ENCODE results near the gene RNF150. TPM values are rescaled to one million over a fixed set of nuclear protein-coding genes. Genes with fewer than 3 reads are reported as not detected.
A peak's percentile ranks its signal among the peaks of the same experiment; 100 is the strongest.

RNF150 gene
- polyA plus RNA-seq, 2 of the 4 experiments (the other 2 are of a cell fraction) = 0.21 to 0.34 TPM

DNA sequence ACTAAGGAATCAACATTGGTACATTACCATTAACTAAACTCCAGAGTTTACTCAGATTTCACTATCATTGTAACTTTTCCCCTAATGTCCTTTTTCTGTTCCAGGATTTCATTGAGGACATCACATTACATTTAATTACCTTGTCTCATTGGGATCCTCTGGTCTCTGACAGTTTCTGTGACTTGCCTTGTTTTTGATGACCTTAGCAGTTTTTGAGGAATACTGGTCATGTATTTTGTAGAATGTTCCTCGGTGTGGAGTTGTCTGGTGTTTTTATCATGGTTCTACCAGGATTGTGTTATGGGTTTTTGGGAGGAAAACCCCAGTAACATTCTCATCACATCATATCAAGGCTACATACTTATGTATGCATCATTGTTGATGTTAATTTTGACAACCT, 281.5 kb downstream of the RNF150 start:
- FAIRE-seq (no peak), ATAC-seq (no peak), DNase-seq (ENCODE audit: low read depth in 1 of 2, low spot score in 1 of 2) (no peak)
- TF ChIP-seq EP300 (IDR thresholded peaks at IDR 0.05) (no peak), MAFK (IDR thresholded peaks at IDR 0.05; ENCODE audit: partially characterized antibody) (peak; percentile 96)
- Histone ChIP-seq H3K4me3 (no peak overlapping the region), H3K4me2 (no peak overlapping the region), H3K9me3 (no peaks in the 10 kb centered on the region), H3K4me1 (0 out of 3 replicates have a peak, but pooled peaks cover 3% of the 10 kb centered on the region), H3K27ac (no peak overlapping the region)
- CTCF ChIA-PET = interaction anchor here (0.6 to 3.1 kb wide), 12 partner anchors 33 to 1196 kb away, joined by 3 to 30 read pairs (median 4); partner anchors contain the start of genes CLGN and SCOC
- WGBS (ENCODE audit: missing lambda C conversion rate) = 0% methylated on average over 1 of the region's 1 CpG
- POLR2A ChIA-PET = no interaction called here

GRCh38 chr4:140851032-140851636, 282.1 kb downstream of the RNF150 start:
- ChIA-PET CTCF (interaction anchor here (0.6 to 3.1 kb wide), 18 partner anchors 35 to 1195 kb away, joined by 3 to 30 read pairs (median 3); partner anchors contain the start of genes CLGN, SCOC and TBC1D9), POLR2A (interaction anchor here (0.6 kb wide), 1 partner anchor 327 kb away, joined by 3 read pairs; the partner anchor contains the start of gene ELMOD2)
- H3K4me1 ChIP-seq = no peaks in the 10 kb centered on the region
- 2% methylated on average over 6 of the region's 6 CpGs for WGBS (ENCODE audit: missing lambda C conversion rate)
- DNase-seq (ENCODE audit: low read depth in 1 of 2, low spot score in 1 of 2) (peak; percentile 49), FAIRE-seq (no peak), ATAC-seq (peak; percentile 62 to 80; a peak in 3 of 6 replicates)
- H3K27ac ChIP-seq = no peak overlapping the region
- H3K4me3 ChIP-seq = no peak overlapping the region
- TF ChIP-seq EP300 (IDR thresholded peaks at IDR 0.05) (no peak), FOXS1 (CRISPR knock-in tag; IDR thresholded peaks at IDR 0.05) (no peak), RAD21 (conservative IDR thresholded peaks at IDR 0.05 in 1 of 2, IDR thresholded peaks at IDR 0.05 in 1 of 2) (peak; percentile 90 to 91), SMC3 (IDR thresholded peaks at IDR 0.05) (peak; percentile 81), MAZ (IDR thresholded peaks at IDR 0.05; ENCODE audit: borderline replicate concordance, low read depth, low read length) (no peak)
- TF ChIP-seq, protein P1, sequence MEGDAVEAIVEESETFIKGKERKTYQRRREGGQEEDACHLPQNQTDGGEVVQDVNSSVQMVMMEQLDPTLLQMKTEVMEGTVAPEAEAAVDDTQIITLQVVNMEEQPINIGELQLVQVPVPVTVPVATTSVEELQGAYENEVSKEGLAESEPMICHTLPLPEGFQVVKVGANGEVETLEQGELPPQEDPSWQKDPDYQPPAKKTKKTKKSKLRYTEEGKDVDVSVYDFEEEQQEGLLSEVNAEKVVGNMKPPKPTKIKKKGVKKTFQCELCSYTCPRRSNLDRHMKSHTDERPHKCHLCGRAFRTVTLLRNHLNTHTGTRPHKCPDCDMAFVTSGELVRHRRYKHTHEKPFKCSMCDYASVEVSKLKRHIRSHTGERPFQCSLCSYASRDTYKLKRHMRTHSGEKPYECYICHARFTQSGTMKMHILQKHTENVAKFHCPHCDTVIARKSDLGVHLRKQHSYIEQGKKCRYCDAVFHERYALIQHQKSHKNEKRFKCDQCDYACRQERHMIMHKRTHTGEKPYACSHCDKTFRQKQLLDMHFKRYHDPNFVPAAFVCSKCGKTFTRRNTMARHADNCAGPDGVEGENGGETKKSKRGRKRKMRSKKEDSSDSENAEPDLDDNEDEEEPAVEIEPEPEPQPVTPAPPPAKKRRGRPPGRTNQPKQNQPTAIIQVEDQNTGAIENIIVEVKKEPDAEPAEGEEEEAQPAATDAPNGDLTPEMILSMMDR (IDR thresholded peaks at IDR 0.05) = peak; percentile 85
- no peaks in the 10 kb centered on the region for H3K9me3 ChIP-seq
- H3K4me2 ChIP-seq = no peak overlapping the region

DNA sequence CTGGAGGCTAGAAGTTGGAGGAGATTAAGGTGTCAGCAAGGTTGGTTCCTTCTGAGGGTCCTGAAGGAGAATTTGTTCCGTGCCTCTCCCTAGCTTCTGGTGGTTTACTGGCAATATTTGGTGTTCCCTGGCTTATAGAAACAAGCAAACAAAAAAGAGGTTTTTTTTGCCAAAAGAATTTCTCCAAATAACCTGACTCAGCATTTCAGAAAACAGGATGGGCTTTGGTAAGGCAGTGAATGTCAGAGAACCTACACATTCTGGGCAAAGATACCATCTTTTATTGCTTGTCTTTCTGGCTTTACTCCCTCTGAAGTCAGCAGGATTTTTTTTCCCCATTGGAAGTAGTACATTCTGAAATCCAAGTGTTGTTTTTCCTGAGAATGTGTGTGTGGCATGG, 283.7 kb downstream of the RNF150 start:
- Histone ChIP-seq H3K4me2 (no peak overlapping the region), H3K9me3 (no peaks in the 10 kb centered on the region), H3K4me3 (no peak overlapping the region), H3K4me1 (no peaks in the 10 kb centered on the region), H3K27ac (no peak overlapping the region)
- FAIRE-seq = no peak
- 10% methylated on average over 1 of the region's 1 CpG for WGBS (ENCODE audit: missing lambda C conversion rate)
- DNase-seq (ENCODE audit: low read depth in 1 of 2, low spot score in 1 of 2) = no peak
- ChIA-PET CTCF (interaction anchor here (1.0 to 3.1 kb wide), 7 partner anchors 9 to 489 kb away, joined by 3 to 30 read pairs (median 4); no protein-coding TSS in a partner anchor), POLR2A (no interaction called here)
- ATAC-seq = no peak
- TF ChIP-seq, protein P1 (IDR thresholded peaks at IDR 0.05) = no peak
- TF ChIP-seq, protein P2, sequence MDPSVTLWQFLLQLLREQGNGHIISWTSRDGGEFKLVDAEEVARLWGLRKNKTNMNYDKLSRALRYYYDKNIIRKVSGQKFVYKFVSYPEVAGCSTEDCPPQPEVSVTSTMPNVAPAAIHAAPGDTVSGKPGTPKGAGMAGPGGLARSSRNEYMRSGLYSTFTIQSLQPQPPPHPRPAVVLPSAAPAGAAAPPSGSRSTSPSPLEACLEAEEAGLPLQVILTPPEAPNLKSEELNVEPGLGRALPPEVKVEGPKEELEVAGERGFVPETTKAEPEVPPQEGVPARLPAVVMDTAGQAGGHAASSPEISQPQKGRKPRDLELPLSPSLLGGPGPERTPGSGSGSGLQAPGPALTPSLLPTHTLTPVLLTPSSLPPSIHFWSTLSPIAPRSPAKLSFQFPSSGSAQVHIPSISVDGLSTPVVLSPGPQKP (IDR thresholded peaks at IDR 0.05; ENCODE audit: low read depth, low read length) = no peak
- TF ChIP-seq ZC3H11A (IDR thresholded peaks at IDR 0.05) = no peak
- no peak for TF ChIP-seq BHLHE40 (IDR thresholded peaks at IDR 0.05; ENCODE audit: low read depth, low read length)
- TF ChIP-seq MAFK (IDR thresholded peaks at IDR 0.05; ENCODE audit: partially characterized antibody) = peak; percentile 95
- TF ChIP-seq FOSB (CRISPR knock-in tag; IDR thresholded peaks at IDR 0.05) = no peak

- TF ChIP-seq SREBF2 (IDR thresholded peaks at IDR 0.05) (no peak), POLR2A (IDR thresholded peaks at IDR 0.05; ENCODE audit: low read length) (no peak), CBX8 (IDR thresholded peaks at IDR 0.05) (no peak), MAFK (IDR thresholded peaks at IDR 0.05; ENCODE audit: partially characterized antibody) (no peak)
- TF ChIP-seq, protein P1 (IDR thresholded peaks at IDR 0.05) = no peak
- DNase-seq (ENCODE audit: low read depth in 1 of 2, low spot score in 1 of 2) (no peak), ATAC-seq (no peak), FAIRE-seq (no peak)
- H3K4me1 ChIP-seq = no peaks in the 10 kb centered on the region
- ChIA-PET POLR2A (no interaction called here), CTCF (interaction anchor here (0.6 to 1.6 kb wide), 2 partner anchors 487 to 1185 kb away, joined by 3 to 10 read pairs; no protein-coding TSS in a partner anchor)
- H3K9me3 ChIP-seq = no peaks in the 10 kb centered on the region
- no peak overlapping the region for H3K4me3 ChIP-seq
- no peak overlapping the region for H3K27ac ChIP-seq
- H3K4me2 ChIP-seq = no peak overlapping the region
Observed at GRCh38 chr4:140846736-140847135, 286.5 kb downstream of the RNF150 start.

All from A549 (cell line).